Esophagus muscularis mucosa (tissue), 4 donors: ENCODE data around the gene IL10. TPM values are rescaled to one million over a fixed set of nuclear protein-coding genes. Genes with fewer than 3 reads are reported as not detected.
"Not testable (repeated sequence)": the region's sequence is repeated elsewhere in the genome, so short reads cannot be mapped to it uniquely, and the experiment has no call there.

Source experiments
- DNase-seq: peaks from one replicate; pipeline ENCODE4 v3.0.0-alpha.2; 2017; ENCODE audit errors: extremely low spot score
- H3K27ac ChIP-seq, 4 donors: fragments of 200-600 bp; sonication (generic); replicated peaks in 1 of 4; 1 replicate in 3 of 4; 2 replicates in 1 of 4; pipeline ENCODE4 v1.5.1; 2016 to 2019; ENCODE audit warnings: mild to moderate bottlenecking in 1 of 4
- H3K27me3 ChIP-seq, 4 donors: fragments of 200-600 bp; sonication (generic); one replicate each; pipeline versions ENCODE4 v1.5.1 to v1.6.0; 2016 to 2019
- H3K36me3 ChIP-seq, 4 donors: fragments of 200-600 bp; sonication (generic); one replicate each; pipeline ENCODE4 v1.5.1; 2016 to 2019
- H3K4me1 ChIP-seq, 4 donors: fragments of 200-600 bp; sonication (generic); one replicate each; pipeline ENCODE4 v1.5.1; 2016 to 2019
- H3K4me3 ChIP-seq, 4 donors: fragments of 200-600 bp; sonication (generic); 1 replicate in 2 of 4; 2 replicates in 2 of 4; pipeline ENCODE4 v1.5.1; 2016 to 2019; ENCODE audit warnings: mild to moderate bottlenecking in 4 of 4, moderate library complexity in 1 of 4
- H3K9me3 ChIP-seq, 4 donors: fragments of 200-600 bp; sonication (generic); 1 replicate in 3 of 4; 2 replicates in 1 of 4; pipeline ENCODE4 v1.5.1; 2016 to 2019
- CTCF ChIP-seq, 3 experiments: fragments of 200-600 bp in 2 of 3; fragments of 450-650 bp in 1 of 3; sonication (generic) in 2 of 3; IDR thresholded peaks; one replicate each; pipeline ENCODE4 v1.5.1; 2017 to 2019; ENCODE audit warnings: antibody characterized with exemption in 3 of 3, mild to moderate bottlenecking in 2 of 3, moderate library complexity in 1 of 3
- EP300 ChIP-seq: sonication (generic); formaldehyde crosslinking; IDR thresholded peaks from one replicate; pipeline ENCODE4 v1.6.1; 2017; ENCODE audit warnings: antibody characterized with exemption
- POLR2A ChIP-seq: fragments of 450-650 bp; IDR thresholded peaks from one replicate; pipeline ENCODE4 v1.6.1; 2017; ENCODE audit warnings: antibody characterized with exemption, moderate library complexity, mild to moderate bottlenecking, low read depth
- POLR2AphosphoS5 ChIP-seq, 2 donors: sonication (generic); formaldehyde crosslinking; IDR thresholded peaks; one replicate each; pipeline ENCODE4 v1.6.1; 2017; ENCODE audit warnings: antibody characterized with exemption in 2 of 2
- WGBS: methylation state at CpG from one replicate; pipeline ENCODE4 v1.1.5; 2018; 5-methylcytosine and 5-hydroxymethylcytosine counted together
- intact Hi-C: fragments of 100-400 bp; cut with DNase I; formaldehyde crosslinking; loops from one replicate; pipeline ENCODE4 v1.15.1; 2023
- total RNA-seq, 4 donors: library from RNA; depleted of rRNA; stranded (reverse); fragments of >200 nt; gene quantifications; one replicate each; pipeline versions ENCODE4 v1.1.0 to v1.2.1, GENCODE V29; 2016

Gene IL10
- total RNA-seq, 4 donors from 2014 or later, result 0.83 to 5.1 (median 3.5) TPM

- DNase-seq, result no peak
- TF ChIP-seq POLR2AphosphoS5 (IDR thresholded peaks at IDR 0.05) (no peak), EP300 (no peak)
- H3K4me1 ChIP-seq, result no peaks in the 10 kb centered on the region
- no peaks in the 10 kb centered on the region for H3K9me3 ChIP-seq
- H3K27me3 ChIP-seq, result no peaks in the 10 kb centered on the region
- no peak overlapping the region for H3K27ac ChIP-seq
- intact Hi-C loops, result no loop called here
- H3K4me3 ChIP-seq, result no peak overlapping the region
- no peaks in the 10 kb centered on the region for H3K36me3 ChIP-seq
- 92% methylated on average over 2 of the region's 2 CpGs for WGBS
These were observed 10.2 kb upstream of the IL10 start for GRCh38 chr1:206782448-206782847.

GRCh38 chr1:206779638-206780037, 7.3 kb upstream of the IL10 start:
- DNase-seq, result no peak
- Histone ChIP-seq H3K4me1 (no peaks in the 10 kb centered on the region), H3K4me3 (no peak overlapping the region), H3K9me3 (no peaks in the 10 kb centered on the region), H3K27me3 (peaks cover 0 to 3% (median 0%) of the 10 kb centered on the region in 4 donors), H3K27ac (no peak overlapping the region), H3K36me3 (no peaks in the 10 kb centered on the region)
- 59% methylated on average over 2 of the region's 2 CpGs for WGBS
- intact Hi-C loops, result no loop called here
- TF ChIP-seq POLR2A (no peak), POLR2AphosphoS5 (IDR thresholded peaks at IDR 0.05) (no peak)

- intact Hi-C loops, H3K4me1 ChIP-seq, H3K9me3 ChIP-seq, H3K4me3 ChIP-seq, H3K27ac ChIP-seq, H3K36me3 ChIP-seq, DNase-seq: not testable (repeated sequence)
- 73% methylated on average over 6 of the region's 6 CpGs for WGBS
- H3K27me3 ChIP-seq, result peaks cover 0 to 10% (median 0%) of the 10 kb centered on the region in 4 donors
These were observed 6.6 kb upstream of the IL10 start for GRCh38 chr1:206778911-206779310.

- Histone ChIP-seq H3K27ac (no peak overlapping the region), H3K9me3 (no peaks in the 10 kb centered on the region), H3K4me1 (no peaks in the 10 kb centered on the region), H3K27me3 (peaks cover 0 to 14% (median 0%) of the 10 kb centered on the region in 4 donors), H3K36me3 (no peaks in the 10 kb centered on the region), H3K4me3 (no peak overlapping the region)
- TF ChIP-seq POLR2A, result no peak
- TF ChIP-seq POLR2AphosphoS5 (IDR thresholded peaks at IDR 0.05), result no peak
- TF ChIP-seq CTCF (IDR thresholded peaks at IDR 0.05), result no peak
- TF ChIP-seq EP300, result no peak
- DNase-seq, result no peak
- intact Hi-C loops, result no loop called here
- 89% methylated on average over 7 of the region's 7 CpGs for WGBS
These were observed 5.7 kb upstream of the IL10 start for GRCh38 chr1:206778031-206778430.

GRCh38 chr1:206776229-206776628, 3.9 kb upstream of the IL10 start:
- Histone ChIP-seq H3K9me3 (no peaks in the 10 kb centered on the region), H3K36me3 (no peaks in the 10 kb centered on the region), H3K27ac (no peak overlapping the region), H3K4me3 (no peak overlapping the region), H3K4me1 (no peaks in the 10 kb centered on the region), H3K27me3 (peaks cover 0 to 14% (median 0%) of the 10 kb centered on the region in 4 donors)
- TF ChIP-seq POLR2AphosphoS5 (IDR thresholded peaks at IDR 0.05) (no peak), POLR2A (no peak), CTCF (IDR thresholded peaks at IDR 0.05) (no peak), EP300 (no peak)
- no peak for DNase-seq
- intact Hi-C loops, result no loop called here
- WGBS, result 89% methylated on average over 2 of the region's 4 CpGs

- Histone ChIP-seq H3K4me1 (no peaks in the 10 kb centered on the region), H3K27ac (no peak overlapping the region), H3K36me3 (no peaks in the 10 kb centered on the region), H3K4me3 (no peak overlapping the region), H3K9me3 (no peaks in the 10 kb centered on the region), H3K27me3 (peaks cover 0 to 14% (median 0%) of the 10 kb centered on the region in 4 donors)
- no peak for DNase-seq
- whole genome bisulfite sequencing, result 68% methylated on average over 3 of the region's 3 CpGs
- intact Hi-C loops, result no loop called here
- no peak for TF ChIP-seq POLR2AphosphoS5 (IDR thresholded peaks at IDR 0.05)
- no peak for TF ChIP-seq EP300
- TF ChIP-seq POLR2A, result no peak
- no peak for TF ChIP-seq CTCF (IDR thresholded peaks at IDR 0.05)
These were observed 1.8 kb upstream of the IL10 start for GRCh38 chr1:206774093-206774492.
